GM18511 (cell line): ENCODE measurements around the gene RNF41.
A peak's percentile ranks its signal among the peaks of the same experiment; 100 is the strongest.

ENCODE experiments used
- ATAC-seq: cut with Tn5 transposase; IDR thresholded peaks from one replicate; pipeline ENCODE4 v1.9.1; 2021; ENCODE audit warnings: mild to moderate bottlenecking, moderate library complexity; ENCODE audit not compliant: unreplicated experiment

RNF41 gene

DNA sequence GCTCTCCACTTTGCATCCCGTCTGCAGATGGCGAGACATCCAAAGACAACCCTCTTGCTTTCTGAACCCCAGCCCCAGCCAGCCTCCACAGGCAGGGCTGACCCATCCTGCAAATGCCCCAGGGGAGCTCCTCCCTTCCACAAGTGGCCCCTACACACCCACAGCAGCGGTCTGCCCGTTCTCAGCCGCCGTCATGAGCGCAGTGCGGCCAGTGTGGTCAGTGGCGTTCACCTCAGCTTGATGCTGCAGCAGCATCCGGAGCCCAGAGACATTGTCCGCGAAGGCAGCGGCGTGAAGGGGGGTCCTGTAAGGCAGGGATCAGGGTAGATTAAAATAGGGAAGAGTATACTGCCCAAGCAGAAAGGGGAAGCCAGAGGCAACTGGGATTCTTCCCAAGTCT, 22.8 kb upstream of the RNF41 start:
- ATAC-seq: no peak

DNA sequence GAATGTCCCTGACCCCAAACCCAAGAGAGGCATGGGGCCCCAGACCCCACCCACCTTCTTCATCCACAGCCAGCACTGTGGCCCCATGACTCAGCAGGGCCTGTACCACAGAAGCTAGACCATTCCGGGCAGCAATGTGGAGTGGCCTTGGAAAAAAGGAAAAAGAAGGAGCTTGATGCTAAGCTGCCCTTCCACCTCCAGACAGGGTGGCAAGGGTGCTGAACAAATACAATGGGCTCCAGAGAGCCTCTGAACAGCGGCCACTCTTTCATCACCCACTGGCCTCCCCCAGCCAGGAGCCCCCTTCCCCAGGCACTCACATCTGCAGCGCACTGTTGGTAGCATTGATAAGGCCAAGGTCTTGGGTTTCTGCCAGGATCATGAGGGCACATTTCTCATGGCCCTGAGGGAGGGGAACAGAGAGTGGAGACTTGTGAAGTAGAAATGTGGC, 22.0 kb upstream of the RNF41 start:
- no peak for ATAC-seq

DNA sequence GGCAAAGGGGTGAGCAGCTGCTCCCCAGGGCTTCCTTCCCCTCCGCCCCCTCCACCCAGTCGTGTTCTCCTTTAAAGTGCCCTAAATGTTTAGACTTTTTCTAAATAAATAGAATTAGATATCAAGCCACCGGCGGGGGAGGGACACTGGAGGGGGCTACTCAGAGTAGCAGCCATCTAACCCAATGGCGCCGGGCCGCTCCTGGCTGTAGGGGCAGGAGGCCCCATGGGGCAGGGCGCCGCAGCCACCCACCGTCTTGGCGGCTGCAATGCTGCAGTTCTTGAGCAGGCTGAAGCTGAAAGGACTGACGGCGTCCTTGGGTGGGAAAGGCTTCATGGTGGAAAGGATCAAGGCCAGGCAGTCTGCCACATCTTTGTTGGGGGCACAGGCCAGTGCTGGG, 21.3 kb upstream of the RNF41 start:
- no peak for ATAC-seq

DNA sequence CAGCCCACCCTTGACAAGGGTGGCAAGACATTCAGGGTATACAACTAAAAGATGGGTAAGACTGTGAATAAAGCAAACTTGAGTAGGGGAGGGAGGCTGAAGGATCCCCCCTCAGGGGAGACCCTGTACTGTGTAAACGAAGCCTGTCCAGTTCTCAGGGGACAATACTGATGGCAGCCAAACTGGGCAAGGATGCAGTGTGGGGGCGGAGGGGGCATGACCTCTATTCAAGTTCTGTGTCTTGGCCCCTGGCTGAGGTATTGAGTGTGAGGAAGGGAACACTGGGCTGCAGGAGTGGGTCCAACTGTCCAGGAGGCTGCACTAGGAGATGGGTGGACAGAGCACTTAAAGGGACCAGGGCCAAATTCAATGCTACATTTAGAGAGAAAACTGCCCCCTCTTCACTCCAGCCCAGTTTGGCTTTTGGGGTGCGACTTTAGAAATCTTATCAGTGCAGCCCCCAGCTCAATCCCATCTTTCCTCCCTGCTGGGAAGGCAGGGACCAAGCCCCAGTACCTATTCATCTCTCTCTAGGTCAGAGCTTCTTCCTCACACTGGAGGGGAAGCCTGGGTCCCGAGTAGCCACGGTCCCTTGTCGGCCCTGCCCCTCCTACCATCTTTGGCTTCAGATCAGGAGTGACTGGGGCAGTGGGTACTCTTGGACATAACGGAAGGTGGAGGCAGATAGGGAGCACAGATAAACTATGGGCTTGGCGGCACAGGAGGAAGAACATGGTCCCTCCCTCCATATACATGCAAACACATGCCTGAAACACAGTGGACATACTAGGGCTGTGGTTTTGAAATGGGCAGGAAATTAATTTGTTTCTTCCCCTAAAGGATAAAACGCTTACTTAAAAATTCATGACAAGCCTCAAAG, 19.9 kb upstream of the RNF41 start:
- no peak for ATAC-seq

DNA sequence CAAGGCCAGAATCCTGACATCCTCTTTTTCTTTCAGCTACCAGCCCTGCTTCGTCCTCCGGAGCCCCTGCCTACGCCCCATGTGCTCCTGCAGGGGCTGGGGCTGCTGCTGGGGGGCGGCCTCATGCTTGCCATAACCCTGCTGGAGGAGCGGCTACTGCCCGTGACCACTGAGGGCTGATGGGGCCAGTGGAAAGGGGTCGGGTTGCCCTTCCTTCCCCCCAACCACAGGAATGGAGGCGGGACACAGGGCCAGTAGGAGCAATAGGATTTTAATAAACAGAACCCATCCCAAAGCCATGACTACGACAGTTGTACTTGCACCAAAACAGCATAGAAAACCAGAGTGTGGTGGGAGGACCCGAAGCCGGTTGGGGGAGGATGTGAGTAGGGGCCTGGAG, 15.8 kb upstream of the RNF41 start:
- ATAC-seq: no peak

DNA sequence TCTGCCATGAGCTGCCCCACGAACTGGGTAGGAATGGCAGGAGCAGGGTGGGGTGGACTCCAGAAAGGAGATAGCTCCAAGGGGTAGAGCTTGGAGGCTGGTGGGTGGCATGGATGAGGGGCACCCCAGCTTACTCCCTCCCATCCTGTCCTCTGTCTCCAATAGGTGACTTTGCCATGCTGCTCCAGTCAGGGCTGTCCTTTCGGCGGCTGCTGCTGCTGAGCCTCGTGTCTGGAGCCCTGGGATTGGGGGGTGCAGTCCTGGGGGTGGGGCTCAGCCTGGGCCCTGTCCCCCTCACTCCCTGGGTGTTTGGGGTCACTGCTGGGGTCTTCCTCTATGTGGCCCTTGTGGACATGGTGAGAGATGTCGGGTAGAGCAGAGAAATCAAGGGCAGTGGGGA, 15.3 kb upstream of the RNF41 start:
- no peak for ATAC-seq

DNA sequence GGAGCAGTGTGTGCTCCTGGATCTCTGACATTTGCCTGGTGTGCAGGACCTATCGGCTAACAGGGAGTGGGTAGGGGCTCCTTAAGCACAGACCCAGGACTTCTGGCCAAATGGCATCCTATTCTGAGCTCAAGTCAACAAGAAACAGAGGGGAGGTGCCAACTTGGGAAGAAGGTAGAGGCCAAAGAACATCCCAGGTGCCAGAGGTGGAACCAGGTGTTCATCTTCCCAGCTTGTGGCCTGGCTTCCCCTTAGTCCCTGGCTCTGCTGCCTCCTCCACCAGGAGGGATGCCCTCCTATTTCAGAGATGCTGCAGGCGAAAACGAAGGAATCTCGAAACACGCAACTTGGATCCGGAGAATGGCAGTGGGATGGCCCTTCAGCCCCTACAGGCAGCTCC, 14.4 kb upstream of the RNF41 start:
- ATAC-seq: no peak

DNA sequence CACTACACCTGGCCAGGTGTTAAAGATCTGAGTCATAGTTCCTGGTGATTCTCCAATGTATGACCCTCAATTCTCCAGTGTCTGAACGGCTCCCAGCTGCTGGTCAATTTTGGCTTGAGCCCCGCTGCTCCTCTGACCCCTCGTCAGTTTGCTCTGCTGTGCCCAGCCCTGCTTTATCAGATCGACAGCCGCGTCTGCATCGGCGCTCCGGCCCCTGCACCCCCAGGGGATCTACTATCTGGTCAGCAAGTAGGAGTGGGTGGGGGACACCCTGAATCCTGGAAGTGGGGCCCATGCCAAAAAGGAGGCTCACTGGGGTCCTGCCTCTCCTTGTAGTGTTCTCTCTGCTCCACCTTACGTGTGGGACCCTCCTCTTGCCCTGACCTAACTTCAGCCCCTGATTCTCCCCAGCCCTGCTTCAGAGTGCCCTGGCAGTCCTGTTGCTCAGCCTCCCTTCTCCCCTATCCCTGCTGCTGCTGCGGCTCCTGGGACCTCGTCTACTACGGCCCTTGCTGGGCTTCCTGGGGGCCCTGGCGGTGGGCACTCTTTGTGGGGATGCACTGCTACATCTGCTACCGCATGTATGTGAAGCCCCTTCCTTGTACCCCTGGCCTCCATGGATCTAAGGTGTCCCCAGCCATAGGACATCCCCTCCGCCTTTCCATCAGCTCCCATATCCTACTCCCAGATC, 13.2 kb upstream of the RNF41 start:
- ATAC-seq: no peak

DNA sequence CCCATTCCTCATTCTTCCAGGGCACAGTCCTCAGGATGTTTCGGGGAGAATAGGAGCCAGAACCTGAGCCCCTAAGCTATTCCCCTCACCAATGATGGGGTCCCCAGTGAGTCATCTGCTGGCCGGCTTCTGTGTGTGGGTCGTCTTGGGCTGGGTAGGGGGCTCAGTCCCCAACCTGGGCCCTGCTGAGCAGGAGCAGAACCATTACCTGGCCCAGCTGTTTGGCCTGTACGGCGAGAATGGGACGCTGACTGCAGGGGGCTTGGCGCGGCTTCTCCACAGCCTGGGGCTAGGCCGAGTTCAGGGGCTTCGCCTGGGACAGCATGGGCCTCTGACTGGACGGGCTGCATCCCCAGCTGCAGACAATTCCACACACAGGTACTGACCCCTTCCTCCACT, 9.5 kb upstream of the RNF41 start:
- ATAC-seq: no peak

DNA sequence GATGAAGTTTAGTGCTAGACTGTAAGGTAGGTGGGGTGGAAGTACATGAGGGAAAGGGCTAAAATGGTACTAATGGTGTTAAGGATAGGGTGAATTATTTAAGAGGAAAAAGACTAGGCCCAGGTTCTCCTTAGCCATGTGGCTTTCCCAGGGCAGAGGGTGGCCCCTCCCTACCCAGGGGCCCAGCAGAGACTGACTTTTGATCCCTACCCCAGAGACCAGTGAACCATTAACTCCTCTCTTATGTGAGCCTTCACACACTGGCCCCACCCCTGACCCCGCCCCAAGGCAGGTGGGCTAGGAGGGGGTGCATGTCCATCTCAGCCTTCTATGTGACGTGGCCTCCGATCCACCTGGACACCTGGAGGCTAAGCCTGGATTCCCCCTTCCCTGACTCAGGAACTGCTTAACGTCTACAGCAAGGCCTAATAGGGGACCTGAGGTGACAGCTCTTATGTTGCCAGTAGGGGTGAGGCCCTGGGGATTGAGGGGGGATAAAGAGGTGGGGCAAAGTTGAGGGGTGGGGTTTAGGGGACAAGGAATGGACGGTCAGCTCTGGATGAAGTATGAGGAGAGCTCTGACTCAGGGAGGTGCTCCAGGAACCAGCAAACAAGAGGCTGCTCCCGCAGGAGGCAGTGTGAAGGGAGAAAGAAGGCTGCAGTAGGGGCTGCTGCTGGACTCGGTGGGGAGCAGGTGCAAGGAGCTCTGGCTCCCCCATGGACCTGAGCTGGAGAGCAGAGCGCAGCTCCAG, 8.9 kb upstream of the RNF41 start:
- ATAC-seq: no peak

DNA sequence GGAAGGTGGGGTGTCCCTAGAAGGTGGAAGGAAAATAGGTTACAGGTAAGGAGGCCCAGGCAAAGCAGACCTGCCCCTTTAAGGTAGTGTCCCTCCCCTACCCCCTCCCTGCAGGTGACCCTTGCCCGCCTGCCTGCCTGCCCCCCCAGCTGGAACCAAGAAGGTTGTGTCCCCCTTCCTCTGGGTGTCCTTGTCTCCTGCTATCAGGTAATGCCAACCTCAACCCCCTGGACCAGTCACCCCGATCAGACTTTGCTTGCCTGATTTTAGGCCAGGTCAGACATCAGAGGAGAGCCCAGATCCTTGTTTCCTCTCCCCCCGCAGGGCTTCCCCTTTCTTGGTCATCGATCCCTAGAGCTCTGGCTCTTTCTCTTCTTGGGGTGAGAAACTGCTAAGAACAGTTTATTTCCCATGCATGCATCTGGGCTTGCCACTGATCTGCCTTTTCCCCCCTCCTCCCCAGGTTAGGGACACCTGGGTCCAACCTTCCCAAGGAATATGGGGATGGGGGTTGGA, 8.3 kb upstream of the RNF41 start, which contains the start of gene SLC39A5:
Gene SLC39A5 (plus strand): TSS at position 136 of the 516 bp plus-strand sequence. CDS start 1,224 bp downstream, outside the sequence.
- ATAC-seq: no peak

DNA sequence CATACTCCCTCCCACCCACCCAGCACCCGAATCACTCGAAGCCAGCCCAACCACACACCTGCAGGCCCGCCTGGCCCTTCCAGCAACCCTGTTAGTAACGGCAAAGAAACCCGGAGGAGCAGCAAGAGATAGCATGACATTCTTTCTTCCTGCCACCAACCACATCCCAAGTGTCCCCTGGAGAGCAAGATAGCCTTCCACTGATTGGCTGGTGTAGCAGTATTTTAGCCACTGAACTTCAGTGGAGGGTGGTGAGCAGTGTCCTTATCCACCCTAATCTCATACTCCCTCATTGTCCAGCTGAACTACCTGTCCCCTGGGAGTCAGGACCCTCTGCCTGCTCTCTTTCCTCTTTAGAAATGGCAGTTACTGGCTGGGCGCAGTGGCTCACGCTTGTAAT, 7.4 kb upstream of the RNF41 start:
- ATAC-seq: no peak

DNA sequence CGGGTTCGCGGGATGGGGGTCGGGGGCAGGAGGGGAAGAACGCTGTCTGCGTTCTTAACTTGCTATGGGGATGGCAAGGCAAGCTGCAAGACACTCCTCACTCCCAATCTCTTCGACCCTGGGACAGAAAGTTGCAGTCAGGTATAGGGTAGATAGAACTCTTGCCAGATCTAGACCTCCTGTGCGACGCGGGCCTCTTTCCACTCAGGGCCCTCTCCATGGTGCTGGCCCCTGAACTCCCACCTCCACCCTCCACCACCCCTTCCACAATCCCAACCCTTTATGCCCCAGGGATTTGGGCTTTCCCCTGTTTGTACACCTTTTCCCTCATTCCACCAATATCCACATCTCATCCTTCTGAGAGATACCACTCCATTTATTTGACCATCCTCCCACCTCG, 3.2 kb upstream of the RNF41 start:
- no peak for ATAC-seq

DNA sequence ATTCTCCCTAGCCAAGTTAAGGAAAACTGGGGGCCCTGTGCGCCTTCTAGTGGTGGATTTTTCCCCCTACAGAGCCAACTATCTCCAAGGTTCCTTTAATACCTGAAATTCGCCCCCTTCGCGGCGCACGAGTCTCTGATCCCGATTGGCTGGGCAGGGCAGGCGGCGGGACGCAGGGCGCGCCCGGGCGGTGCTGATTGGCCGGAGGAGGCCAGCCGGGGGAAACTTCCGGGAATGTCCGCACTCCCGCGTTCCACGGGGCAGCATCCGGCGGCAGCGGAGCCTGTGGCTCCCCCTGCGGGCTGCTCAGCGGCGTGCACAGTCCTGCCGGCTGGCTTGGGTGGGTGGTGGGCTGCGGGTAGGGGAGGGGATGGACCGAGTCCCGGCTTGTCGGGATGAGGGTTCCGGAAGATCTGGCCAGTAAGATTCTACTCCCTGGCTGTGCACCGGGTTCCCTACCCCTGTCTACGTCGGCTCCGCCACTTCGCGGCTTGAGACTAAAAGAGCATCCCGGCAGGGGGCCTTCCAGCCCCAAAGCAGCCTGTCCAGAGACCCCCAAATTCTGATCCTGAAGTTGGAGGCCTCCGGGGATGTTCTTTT, 2.5 kb upstream of the RNF41 start, which contains the start of gene NABP2:
Gene NABP2 (plus strand): TSS at position 241 of the 600 bp plus-strand sequence. CDS start 515 bp downstream, outside the sequence.
- ATAC-seq: peak; percentile 75

DNA sequence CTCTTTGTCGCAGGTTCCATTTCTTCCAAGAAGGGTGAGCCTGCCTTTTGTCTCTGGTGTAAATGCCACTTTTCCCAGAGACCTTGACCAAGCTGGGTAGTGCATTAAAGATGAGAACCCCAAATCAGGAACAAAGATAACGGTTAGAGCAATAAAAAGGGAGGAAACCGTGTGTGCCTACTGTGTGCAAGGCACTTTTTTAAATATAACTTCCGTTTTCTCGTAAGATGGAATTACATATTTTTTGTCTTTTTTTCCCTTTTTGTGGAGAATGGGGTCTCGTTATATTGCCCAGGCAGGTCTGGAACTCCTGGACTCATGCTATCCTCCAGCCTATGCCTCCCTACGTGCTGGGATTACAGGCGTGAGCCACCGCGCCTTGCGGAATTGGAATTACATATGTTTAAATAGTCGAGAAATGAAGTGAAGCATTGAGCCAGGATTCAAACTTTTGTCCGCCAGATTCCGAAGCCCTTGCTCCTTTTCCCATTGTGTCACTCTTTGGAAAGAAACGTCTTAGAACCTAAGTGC, 1.9 kb upstream of the RNF41 start:
- ATAC-seq: no peak

DNA sequence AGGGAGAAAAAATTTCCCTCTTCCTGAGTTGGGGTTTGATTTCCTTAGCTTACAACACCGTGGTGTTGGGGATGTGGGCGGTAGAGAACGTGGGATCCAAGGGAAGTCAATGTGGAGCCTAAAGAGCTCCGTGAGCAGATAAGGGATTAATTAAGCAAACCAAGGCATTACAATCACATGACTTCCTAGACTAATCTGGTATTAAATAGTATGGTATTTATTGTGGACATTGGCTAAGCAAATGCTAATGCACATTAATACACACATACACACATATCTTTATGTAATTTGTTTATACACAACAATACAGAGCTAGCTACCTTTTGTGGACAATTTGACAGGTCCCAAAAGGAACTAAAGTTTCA, 791 bp upstream of the RNF41 start:
- no peak for ATAC-seq

DNA sequence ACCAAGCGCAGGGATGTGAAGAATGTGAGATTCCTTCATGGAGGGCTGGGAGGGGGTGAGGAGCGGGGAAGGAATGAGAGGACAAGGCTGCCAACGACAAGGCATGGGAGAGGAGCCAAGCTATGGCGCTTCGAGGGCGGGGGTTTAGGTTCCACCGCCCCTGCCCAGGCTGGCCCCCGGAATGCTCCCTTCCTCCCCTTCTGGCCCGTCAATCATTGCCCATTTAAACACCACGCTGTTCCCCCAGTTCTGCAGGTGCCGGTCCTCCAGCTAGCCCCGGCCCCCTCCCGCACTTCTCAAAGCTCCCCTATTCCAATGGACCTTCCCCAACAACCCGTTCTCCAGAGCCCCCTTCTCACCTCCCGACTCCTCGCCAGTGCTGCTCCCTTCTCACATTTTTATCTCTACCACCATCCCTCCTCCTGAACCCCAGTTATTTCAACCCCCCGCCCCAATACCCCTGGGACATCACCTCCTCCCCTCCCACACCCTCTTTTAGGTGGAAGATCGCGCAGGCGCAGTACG, 428 bp downstream of the RNF41 start:
- peak; percentile 32 for ATAC-seq

DNA sequence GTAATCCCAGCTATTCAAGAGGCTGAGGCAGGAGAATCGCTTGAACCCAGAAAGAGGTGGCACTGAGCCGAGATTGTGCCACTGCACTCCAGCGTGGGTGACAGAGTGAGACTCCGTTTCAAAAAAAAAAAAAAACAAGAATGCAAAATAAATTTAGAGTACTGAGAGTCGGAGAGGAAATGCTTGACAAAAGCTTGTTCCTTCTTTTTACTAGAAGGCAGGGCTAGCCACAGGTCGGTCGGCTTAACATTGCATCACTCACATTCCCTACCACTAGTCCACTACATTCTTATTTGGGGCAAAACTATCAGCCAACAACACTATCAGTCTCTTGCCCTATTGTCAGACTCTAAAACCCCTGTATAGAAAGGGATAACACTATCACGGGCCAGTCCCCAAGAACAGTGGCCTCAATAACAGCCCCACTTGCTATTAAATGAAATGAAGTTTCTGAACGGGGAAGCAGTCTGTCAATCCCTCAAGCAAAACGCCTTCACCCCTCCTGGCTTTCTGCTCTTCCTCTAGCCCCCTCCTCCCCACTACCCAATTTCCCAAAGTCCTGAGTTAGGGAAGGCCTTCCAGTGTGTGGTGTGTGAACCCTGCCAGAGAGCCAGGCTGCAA, 1.0 kb downstream of the RNF41 start:
- ATAC-seq: no peak

DNA sequence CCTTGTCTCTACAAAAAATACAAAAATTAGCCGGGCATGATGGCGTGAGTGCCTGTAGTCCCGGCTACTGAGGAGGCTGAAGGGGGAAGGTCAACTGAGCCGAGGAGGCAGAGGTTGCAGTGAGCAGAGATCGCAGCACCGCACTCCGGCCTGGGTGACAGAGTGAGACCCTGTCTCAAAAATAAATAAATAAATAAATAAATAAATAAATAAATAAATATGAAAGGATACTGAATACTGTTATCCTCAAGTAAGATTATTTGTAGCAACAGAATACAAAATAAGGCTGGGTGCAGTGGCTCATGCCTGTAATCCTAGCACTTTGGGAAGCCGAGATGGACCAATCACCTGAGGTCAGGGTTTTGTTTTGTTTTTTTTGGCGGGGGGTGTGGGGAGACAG, 1.9 kb downstream of the RNF41 start:
- ATAC-seq: no peak

DNA sequence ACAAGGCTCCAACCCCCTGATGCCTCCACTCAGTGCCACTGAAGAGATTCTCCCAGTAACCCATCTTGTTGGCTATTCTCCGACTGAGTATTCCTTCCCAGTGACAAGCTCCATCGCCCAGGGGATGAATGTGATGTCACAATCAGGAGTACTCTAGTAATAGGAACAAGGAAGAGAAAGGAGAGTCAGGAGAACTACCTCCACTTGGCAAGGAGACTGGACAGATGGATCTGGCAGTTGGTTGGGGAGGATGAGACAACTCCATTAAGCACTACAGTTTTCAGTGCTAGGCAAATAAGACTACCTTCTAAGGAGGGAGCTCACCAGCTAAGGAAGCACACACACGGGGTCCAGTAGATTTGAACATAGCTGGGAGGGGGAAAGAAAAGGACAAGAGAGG, 5.3 kb downstream of the RNF41 start:
- no peak for ATAC-seq
